ENCODE data around the gene CEP44. TPM values are rescaled to one million over a fixed set of nuclear protein-coding genes. Genes with fewer than 3 reads are reported as not detected.
"Not testable (repeated sequence)": the region's sequence is repeated elsewhere in the genome, so short reads cannot be mapped to it uniquely, and the experiment has no call there.

Gene CEP44
- total and polyA plus RNA-seq, 2 of the 4 experiments (the other 2 are of a cell fraction) = 3.5 to 9.5 TPM

DNA sequence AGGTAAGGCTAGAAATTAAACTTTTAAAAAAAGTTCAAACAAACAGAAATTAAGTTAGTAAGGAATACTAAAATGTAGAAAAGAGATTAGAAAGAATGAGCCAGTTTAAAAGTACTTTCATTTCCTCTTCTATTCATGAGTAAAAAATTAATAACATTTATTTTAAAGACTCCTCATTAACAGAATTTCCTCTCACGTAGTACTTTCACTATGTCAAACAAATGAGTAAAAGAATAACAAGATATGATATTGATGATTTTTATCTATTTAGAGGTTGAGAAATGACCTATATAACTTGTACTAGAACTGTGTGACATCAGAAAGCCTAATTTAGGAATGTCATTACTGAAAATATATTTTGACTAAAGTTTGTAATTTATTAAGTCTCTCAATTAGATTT, 22.3 kb upstream of the CEP44 start:
- H2BK5ac ChIP-seq (ENCODE audit: low read depth, low read length, poor library complexity, severe bottlenecking); H2AK9ac ChIP-seq (replicated peaks; ENCODE audit: low read depth, low read length, poor library complexity); H3K14ac ChIP-seq (replicated peaks; ENCODE audit: low read depth, low read length); H3K4me3 ChIP-seq (ENCODE audit: insufficient read depth, low read depth, low read length); H3K27ac ChIP-seq (ENCODE audit: insufficient read depth, low read length); dilution Hi-C loops (cut with HindIII; ENCODE audit: low sequenced_read_pairs, unreplicated experiment); H3K9me1 ChIP-seq (ENCODE audit: insufficient read depth, low read length); H3K4me1 ChIP-seq (ENCODE audit: control insufficient read depth, insufficient read depth, low read length); H4K8ac ChIP-seq (ENCODE audit: low read depth in 2 of 2, low read length in 2 of 2); H3K18ac ChIP-seq (ENCODE audit: low read depth, low read length); H3K36me3 ChIP-seq (ENCODE audit: control insufficient read depth, insufficient read depth, low read length); H2BK20ac ChIP-seq (ENCODE audit: low read depth, low read length); H4K5ac ChIP-seq (ENCODE audit: low read depth, low read length); H4K20me1 ChIP-seq (ENCODE audit: insufficient read depth, low read length); H2AK5ac ChIP-seq (ENCODE audit: low read depth, low read length); intact Hi-C loops (cut with micrococcal nuclease); H3K9ac ChIP-seq (ENCODE audit: low read depth, low read length); DNase-seq; H4K91ac ChIP-seq (ENCODE audit: insufficient read depth, low read depth, low read length); H2AFZ ChIP-seq (replicated peaks; ENCODE audit: low read length, poor library complexity); H3K23ac ChIP-seq (ENCODE audit: low read depth, low read length); H3K4me2 ChIP-seq (ENCODE audit: low read depth, low read length); in situ Hi-C loops (cut with MboI; ENCODE audit: low sequenced_read_pairs); H3K4ac ChIP-seq (ENCODE audit: low read depth, low read length); H3K27me3 ChIP-seq (ENCODE audit: control insufficient read depth, insufficient read depth, low read length); H3K79me1 ChIP-seq (ENCODE audit: low read depth in 1 of 2, low read length in 2 of 2); H2BK120ac ChIP-seq (ENCODE audit: low read depth, low read length); H3K9me3 ChIP-seq (ENCODE audit: control insufficient read depth, insufficient read depth, low read length); CTCF ChIA-PET; H2BK15ac ChIP-seq (ENCODE audit: low read depth, low read length); BruUV-seq (replicated peaks); ATAC-seq (ENCODE audit: low read depth); POLR2A ChIA-PET (ENCODE audit: unreplicated experiment); H3K56ac ChIP-seq (ENCODE audit: extremely low read depth, insufficient read depth, low read length): not testable (repeated sequence)
- WGBS, 2 experiments (ENCODE audit: extremely low coverage in 2 of 2, insufficient read length in 1 of 2) = no CpG with 5 or more reads among the region's 1 CpG
